HG03575 (cell line): ENCODE data around the gene CA7.
"Not testable (repeated sequence)": the region's sequence is repeated elsewhere in the genome, so short reads cannot be mapped to it uniquely, and the experiment has no call there.

Experiments used
- ATAC-seq: cut with Tn5 transposase; IDR thresholded peaks from one replicate; pipeline ENCODE4 v1.9.1; 2021; ENCODE audit not compliant: unreplicated experiment, insufficient number of reproducible peaks, low FRiP score; ENCODE audit errors: extremely low read depth

The CA7 gene

DNA sequence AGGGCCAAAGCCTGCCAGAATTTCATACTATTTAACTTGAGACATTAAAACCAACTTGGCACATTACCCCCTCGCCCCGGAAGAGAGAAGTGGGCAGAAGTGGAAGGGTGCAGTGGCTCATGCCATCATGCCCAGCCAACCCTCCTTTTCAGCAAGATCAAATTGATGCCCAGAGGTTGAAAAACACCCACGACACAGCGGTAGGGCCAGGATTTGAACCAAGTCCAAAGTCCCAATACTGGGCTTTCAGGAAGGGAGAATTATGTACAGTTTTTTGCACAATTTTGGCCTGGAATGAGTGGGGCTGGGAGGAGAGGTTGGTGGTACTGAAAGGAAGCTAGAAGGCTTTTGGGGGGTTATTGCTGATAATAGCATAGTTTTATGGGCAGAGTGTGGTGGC lies 47.1 kb downstream of the CA7 start:
- no peak for ATAC-seq

DNA sequence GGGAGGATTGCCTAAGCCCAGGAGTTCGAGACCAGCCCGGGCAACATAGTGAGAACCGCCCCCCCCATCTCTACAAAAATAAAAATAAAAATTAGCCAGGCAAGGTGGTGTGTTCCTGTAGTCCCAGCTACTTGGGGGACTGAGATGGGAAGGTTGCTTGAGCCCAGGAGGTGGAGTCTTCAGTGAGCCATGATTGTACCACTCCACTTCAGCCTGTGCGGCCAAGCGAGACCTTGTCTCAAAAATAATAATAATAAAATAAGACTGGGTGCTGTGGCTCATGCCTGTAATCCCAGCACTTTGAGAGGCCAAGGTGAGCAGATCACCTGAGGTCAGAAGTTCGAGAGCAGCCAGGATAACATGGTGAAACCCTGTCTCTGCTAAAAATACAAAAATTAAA lies 47.6 kb downstream of the CA7 start:
- no peak for ATAC-seq

DNA sequence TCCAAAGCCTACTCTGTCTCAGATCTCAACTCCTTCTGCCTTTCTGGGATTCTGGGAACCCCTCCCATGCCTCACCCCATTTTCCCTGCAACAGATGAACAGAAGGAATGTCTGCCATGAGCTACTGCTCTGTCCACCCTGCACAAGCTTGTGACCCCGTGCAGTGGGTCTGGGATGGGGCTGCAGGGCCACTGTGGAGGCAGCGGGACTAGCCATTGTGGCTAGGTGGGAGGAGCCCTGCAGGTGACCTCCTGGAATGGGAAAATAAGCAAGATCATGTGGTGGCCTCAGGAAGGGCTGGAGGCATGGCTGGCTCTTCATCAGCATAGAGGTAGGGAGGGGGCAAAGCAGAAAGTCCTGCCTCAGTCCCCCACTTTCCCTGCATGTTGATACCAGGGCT lies 49.8 kb downstream of the CA7 start:
- ATAC-seq = no peak

DNA sequence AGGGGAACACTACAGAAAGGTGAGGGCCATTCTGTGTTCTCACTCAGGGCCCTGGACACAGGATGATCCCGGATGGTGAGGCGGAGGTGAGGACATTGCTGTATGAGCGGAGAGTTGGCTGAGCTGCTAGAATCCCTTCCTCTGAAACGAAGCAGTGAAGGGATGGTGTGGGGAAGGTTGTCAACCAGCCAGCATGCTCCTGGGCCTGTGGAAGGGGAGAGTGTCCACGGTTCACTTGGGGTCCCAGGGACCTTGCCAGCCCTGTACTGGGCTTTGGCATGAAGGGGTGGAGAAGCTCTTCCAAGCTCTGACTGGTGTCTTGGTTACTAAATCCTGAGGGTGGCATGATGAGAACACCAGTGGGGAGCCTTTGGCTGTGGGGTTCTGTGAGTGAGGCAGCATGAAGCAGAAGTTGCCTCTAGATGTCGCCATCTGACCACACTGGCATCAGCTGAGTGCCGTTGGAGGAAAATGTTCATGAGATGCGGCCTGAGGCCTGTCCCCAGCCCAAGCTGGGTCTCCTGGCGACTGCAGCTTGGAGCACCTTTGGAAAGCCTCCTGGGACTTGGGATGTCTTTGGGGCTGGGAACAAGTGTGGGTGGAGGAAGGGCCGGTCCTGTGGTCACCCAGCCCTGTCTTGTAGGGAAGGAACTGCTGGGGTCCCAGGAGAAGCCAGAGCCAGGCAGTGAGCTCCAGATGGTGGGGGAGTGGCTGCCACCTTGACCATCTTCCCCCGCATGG lies 50.9 kb downstream of the CA7 start:
- ATAC-seq = no peak

DNA sequence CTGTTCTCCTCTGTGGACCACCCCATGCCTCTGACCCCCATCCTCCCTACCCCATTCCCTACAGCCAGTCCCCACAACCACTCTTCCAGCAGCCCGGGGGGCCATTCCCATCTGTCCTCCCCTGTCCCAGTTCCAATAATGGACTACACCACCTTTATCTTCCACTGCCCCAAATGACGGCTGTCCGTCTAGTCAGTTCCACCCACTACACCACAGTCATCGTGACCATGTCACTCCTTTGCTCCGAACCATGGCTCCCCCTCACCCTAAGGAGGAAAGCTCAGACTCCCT lies 51.4 kb downstream of the CA7 start:
- ATAC-seq = no peak

DNA sequence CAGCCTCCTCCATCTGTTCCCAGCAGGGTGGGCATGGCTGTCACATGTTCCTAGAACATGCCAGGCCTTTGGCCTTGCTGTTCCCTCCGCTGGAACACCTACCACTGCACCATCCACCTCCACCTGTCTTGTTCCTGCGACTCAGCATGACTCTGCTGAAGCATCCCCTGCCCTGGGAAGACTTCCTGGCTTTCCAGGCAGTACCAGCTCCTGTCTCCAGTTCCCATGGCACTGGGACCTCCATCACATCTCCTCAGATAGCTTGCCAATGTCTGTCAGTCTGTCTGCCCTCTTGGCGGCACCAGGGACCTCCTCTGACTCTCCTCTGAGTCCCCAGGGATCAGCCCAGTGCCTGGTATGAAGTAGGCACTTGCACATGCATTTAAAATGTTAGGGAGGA lies 51.8 kb downstream of the CA7 start:
- ATAC-seq = no peak

DNA sequence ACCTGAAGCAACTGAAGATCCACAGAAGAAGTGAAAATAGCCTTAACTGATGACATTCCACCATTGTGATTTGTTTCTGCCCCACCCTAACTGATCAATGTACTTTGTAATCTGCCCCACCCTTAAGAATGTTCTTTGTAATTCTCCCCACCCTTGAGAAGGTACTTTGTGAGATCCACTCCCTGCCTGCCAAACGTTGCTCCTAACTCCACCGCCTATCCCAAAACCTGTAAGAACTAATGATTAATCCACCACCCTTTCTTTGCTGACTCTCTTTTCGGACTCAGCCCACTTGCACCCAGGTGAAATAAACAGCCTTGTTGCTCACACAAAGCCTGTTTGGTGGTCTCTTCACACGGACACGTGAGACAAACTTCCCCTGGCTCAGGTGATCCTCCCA lies 52.5 kb downstream of the CA7 start:
- ATAC-seq = not testable (repeated sequence)

DNA sequence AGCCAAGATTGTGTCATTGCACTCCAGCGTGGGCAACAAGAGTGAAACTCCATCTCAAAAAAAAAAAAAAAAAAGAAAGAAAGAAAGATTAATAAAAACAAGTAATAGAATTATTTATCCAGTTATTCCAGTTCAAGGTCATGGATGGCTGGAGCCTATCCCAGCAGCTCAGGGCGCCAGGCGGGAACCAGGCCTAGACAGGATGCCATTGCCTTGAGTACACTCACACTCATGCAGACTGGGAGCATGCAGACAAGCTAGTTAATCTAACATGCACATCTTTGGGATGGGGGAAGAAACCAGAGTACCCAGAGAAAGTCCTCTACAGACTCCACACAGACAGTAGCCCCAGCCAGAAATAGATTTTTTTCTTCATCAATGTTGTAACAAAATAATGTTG lies 54.0 kb downstream of the CA7 start:
- no peak for ATAC-seq

DNA sequence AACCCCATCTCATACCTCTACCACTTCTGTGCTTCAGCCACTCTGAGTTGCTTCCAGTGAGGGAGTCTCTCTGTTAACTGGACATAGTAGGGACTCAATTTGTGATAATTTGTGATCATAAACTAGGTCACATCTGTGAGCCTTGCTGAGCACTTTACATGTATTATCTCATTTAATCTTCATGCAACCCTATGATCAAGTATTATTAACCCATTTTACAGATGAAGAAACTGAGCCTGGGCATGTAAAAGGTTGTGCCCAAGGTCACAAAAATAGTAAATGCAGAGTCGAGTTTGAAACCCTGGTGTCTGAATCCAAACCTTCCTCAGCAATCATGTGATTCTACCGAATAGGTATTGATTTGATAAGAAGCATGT lies 54.7 kb downstream of the CA7 start:
- no peak for ATAC-seq

DNA sequence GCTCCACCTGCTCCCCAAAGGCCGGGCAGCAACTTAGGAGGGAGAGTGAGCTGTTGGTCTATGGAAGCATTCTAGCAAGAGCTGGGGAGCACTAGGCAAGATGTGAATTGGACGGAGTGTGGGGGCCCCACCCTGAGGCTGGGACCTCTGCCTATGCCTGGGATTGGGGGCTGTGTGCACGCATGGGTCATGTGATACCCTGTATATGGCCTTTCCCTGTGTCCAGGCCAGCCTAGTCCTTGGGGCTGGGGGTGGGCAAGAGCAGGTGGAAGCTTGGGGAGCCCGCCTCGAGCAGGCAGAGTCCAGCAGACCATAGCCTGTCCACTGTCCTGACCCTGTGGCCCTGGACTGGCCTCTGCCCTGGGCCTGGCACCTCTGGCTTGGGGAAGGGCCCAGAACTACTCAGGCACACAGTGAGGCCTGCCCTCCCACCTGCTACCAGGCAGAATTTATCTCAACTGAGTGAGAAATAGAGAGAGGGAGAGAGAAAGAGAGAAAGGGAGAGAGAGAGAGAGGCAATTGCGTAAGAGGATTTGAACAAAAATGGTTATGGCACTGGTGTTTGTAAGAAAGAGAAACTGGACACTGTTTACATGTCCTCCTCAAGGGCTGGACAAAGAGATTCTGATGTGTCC lies 55.2 kb downstream of the CA7 start:
- ATAC-seq = no peak

DNA sequence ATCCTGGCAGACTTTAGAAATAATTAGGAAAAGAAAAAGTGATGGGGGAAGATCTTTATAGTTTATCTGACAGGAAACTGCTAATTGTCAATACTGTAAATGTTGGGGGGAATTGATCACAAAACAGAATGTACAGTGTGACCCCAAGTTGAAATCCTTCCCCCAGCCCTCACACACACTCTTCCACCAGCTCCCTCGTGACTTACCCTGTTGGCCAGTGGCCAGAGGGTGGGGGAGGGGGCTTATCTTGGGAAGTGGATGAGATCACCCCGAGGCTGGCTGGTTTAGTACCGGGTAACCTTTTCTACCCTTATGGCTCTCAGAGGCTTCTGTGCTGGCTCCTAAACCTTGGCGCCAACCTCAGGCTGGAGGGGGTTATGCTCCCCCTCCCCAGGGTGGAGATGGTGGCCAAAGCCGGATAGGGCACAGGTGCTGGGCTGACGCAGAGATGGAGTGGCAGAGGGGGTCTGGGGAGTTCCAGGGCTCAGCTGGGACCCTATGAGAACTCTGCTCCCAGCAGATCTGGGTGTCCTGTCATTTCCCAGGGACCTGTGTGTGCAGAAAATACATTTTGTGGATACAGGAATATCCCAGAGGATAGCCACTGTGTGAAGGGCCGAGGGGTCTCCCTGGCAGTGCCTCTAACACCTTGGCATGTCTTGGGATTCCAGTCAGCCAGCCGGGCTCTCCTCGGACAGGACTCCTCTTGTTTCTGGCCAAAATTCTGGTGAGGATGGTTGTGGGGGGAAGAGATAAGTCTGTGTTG lies 55.9 kb downstream of the CA7 start:
- no peak for ATAC-seq

DNA sequence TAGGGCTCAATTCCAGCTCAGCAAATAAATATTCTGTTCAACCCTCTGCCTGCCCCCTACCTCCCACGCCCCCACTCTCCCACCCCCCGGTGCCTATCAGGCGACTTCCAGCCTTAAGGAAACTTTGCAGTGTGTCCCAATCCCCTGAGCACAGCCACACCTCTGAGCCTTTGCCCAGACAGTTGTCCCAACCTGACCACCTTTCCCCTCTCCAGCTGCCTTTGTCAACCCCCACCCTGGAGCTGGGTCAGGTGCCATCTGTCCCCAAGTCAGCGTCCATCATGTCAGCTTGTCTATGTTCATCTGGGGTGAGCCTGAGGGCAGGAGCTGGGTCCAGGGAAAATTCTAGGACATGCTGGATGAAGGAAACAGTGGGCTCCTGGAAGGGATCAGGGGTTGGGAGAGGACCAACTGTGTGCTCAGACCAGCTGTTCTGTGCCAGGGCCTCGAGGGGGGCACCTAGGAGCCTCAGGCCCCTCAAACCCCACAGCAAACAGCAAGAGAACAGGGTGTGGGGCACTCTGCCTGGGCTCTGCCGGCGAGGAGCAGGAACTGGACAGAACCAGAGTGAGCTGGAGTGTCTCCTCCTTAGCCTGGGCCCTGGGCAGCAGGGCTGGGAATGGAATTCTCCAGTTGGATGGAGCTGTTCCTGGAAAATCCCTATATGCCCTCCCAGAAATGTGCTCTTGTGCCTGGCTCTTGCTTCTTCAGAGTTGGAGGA lies 56.7 kb downstream of the CA7 start:
- ATAC-seq = no peak

DNA sequence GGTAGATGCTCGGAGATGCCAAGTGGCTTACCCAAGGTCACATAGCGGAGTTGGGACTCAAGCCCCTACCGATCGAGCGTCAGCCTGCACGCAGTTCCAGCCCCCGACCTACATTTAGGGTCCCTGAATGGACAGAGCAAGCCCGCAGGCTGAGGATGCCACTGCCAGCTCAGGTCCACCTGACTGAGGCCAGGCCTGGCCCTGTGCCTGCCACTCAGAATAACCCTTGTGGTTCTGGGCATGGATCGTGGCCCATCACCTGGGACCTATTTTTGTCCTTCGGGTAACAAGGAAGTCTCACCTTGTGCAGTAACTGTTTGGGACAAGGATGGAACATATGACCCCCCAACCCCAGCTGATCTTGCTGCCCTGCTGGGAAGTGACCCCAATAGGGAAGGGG lies 57.4 kb downstream of the CA7 start:
- ATAC-seq = no peak

DNA sequence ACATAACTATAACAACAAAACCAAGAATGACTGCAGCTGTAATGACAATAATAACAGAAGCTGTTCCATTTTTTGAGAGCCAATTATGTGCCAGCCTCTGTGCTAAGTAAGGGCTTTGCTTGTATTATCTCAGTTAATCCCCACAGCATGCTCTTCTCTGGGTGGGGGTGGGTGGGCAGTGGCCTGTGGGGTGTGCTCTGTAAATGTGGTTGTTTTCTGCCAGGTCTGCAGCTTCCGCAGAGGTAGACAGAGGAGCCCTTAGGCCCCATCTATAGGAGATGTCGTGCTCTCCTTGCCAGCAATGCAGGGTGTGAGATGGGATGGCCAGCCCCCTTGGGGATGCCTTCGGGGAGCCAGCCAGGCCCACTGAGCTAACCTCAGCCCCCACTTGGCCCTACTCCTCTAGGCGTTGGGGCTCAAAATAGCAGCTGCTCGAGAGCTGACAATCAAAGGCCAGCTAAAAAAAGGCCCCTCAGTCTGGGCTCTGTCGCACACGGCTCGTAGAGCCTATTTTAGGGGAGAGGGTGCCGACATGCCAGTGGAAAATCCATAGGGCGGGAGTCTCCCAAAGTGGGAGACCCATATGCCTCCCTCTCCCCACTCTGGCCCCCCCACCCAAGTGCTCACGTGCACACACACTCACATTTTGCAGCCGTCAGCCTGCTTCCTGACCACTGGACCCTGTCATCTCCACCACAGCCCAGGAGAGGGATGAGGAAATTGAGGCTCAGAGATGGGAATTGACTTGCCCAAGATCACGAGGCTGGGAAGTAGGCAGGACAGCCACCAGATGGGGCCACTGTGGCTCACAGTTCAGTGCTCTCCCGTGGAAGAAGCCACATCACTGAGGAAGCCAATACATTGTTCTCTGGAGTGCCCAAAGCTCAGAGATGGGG lies 58.7 kb downstream of the CA7 start:
- ATAC-seq = no peak
